Fibroblast of villous mesenchyme (primary cell): ENCODE data around the gene RICTOR. TPM values are rescaled to one million over a fixed set of nuclear protein-coding genes. Genes with fewer than 3 reads are reported as not detected.

ENCODE experiments used
- DNase-seq: peaks from one replicate; pipeline ENCODE4 v3.0.0-alpha.2; 2010; ENCODE audit warnings: low read depth
- H3K4me3 ChIP-seq: 2 replicates; pipeline ENCODE4 v1.5.1; 2011; ENCODE audit warnings: low read depth, mild to moderate bottlenecking, low read length
- total RNA-seq: library from RNA; depleted of rRNA; stranded (reverse); fragments of >200 nt; gene quantifications from 2 replicates; pipeline ENCODE4 v1.2.3, GENCODE V29; 2012
- TF ChIP-seq, protein P1 (sequence below): IDR thresholded peaks from 2 replicates; pipeline ENCODE4 v1.5.1; 2012; ENCODE audit warnings: low read depth, mild to moderate bottlenecking, low read length; ENCODE audit not compliant: insufficient read depth

Gene RICTOR
- total RNA-seq, 1 donor, result 50.1 TPM

DNA sequence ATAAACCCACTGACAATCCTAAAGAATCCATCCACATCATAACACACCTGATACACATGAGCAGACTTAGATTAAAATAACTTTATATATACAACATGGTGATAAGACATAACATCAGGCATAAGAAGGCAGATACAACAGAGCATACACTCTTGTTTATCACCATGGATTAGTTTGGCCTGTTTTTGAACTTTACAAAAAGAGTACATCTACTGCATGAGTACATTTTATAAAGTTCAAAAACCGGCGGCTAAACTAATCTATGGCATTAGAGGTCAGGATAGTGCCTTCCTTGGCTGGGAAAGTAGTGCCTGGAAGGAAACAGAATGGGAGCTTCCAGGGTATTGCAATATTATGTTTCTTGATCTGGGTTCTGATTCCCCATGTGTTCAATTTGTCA is 15.1 kb downstream of the RICTOR start:
- no peak for DNase-seq
- TF ChIP-seq, protein P1, sequence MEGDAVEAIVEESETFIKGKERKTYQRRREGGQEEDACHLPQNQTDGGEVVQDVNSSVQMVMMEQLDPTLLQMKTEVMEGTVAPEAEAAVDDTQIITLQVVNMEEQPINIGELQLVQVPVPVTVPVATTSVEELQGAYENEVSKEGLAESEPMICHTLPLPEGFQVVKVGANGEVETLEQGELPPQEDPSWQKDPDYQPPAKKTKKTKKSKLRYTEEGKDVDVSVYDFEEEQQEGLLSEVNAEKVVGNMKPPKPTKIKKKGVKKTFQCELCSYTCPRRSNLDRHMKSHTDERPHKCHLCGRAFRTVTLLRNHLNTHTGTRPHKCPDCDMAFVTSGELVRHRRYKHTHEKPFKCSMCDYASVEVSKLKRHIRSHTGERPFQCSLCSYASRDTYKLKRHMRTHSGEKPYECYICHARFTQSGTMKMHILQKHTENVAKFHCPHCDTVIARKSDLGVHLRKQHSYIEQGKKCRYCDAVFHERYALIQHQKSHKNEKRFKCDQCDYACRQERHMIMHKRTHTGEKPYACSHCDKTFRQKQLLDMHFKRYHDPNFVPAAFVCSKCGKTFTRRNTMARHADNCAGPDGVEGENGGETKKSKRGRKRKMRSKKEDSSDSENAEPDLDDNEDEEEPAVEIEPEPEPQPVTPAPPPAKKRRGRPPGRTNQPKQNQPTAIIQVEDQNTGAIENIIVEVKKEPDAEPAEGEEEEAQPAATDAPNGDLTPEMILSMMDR, result no peak
- H3K4me3 ChIP-seq, result no peak overlapping the region

DNA sequence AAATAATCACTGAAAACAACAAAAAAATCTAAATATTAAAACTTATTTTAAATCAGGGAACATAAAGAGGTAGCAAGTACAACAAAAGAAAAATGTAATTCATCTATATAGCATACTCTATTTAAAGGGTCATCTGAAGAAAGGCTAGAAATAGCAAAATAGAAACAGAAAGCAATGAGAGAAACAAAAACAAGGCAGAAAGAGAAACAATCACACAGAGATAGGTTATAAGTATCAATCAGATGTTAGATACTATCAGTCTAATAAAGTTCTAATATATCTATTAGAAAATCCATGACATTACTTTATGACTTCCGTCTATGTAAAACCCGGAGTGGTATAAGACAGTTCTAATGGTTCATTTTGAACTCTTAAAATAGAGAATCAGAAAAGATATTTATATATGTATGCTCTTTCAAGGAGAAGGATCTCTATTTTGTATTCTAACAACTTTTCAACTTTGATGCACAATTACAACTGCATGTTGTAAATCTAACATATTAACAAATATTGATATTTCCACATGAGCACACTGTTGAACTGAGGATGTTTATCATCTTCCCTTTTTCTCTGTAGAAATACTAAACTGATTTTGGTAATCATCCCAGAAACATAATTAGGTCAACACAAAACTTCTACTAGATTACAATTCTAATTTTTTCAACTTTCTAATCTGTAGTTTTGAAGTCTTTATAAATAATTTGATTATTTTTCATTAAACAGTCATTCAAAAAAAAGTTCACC is 15.8 kb downstream of the RICTOR start:
- no peak for DNase-seq
- H3K4me3 ChIP-seq, result peak overlapping the region; percentile 59
- TF ChIP-seq, protein P1, result no peak

DNA sequence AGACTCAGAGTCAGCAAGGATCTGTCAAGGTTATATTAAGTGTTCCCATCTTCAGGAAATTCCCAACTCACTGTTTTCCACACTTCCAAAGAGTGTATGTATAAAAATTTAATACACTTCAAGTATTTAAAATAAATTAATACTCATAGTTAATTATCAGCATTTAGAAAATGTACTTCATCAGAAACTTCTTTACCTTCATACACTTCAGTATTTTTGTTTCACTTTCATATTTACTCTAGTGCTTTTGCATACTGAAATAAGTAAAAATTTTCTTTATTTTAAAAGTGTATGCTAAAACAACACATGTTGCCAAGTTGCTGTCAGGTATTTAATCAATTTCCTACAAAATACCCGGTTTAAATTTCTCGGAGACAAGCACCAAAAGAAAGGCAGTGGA is 16.5 kb downstream of the RICTOR start:
- TF ChIP-seq, protein P1, result no peak
- DNase-seq, result peak; percentile 35
- peak overlapping the region; percentile 59 for H3K4me3 ChIP-seq

DNA sequence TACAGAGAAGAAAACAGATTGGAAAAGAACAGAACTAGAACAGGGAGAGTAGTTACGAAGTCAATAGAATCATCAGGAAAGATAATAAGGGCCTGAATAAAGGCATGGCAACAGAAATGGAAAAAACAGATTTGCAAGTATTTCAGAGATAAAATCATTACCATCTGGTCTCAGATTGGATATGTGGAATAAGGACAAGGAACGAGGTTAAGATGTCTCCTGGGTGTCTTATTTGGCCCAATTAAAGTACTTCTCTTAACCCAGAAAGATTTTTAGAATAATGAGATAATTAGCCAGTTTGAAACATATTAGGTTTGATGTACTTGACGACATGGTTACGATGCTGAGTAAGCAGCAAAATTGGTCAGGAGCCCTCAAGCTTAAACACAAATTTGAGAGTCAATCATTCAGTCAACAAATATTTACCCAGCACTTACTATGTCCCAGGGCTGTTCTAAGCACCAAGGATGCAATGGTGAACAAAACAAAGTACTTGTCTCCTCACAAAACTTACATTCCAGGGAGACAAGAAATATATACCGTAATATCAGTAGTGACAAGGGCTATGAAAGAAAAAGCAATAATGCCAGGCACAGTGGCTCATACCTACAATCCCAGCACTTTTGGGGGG is 18.3 kb downstream of the RICTOR start:
- TF ChIP-seq, protein P1, result no peak
- no peak overlapping the region for H3K4me3 ChIP-seq
- no peak for DNase-seq

DNA sequence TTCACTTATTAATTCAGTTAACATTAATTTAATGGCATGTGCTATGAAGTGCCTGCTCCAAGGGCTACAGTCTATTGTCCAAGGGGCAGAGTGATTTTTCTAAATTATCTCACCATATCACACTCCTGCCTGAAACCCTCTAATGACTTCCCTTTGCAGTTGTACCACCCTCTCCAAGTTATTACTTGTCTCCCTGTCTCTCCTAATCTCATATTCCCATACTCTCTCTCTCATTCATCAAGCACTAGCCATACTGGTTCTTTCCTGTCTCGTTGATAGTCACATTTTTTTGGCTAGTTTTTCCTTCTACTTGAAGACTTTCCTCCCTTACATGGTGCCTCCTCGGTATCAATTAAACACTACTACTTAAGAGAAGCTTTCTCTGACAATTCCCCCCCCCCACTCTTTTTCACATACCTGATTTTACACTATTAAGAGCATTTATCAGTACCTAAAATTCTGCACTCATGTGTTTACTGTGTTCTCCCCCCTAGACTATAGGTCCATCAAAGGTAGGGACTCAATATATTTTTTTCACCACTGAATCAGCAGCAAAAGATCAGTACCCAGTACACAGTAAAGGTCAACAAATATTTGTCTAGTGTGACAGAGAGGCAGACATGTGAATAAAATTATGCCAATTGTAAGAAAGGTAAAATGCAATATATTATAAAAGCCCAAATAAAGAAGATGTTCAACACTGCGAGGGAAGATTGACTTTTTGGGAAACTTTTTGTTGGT is 19.0 kb downstream of the RICTOR start:
- no peak for DNase-seq
- no peak overlapping the region for H3K4me3 ChIP-seq
- TF ChIP-seq, protein P1, result no peak

DNA sequence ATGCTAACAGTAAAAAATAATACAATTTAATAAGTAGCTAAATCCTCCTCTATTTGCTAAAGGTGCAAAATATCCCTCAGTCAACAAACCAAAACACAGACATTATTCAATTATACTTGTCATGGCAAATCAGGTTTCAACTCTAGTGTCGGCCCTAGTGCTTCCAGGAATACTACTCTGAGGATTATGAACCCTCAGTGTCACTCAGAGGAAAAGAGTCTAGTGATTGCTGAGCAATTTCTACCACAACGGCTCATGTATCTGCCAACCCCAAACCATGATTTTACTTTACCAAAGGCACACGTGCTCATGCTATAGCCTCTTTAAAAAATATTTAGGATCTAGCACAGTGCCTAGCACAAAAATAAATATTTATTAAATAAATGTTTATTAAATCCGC is 21.0 kb downstream of the RICTOR start:
- TF ChIP-seq, protein P1, result no peak
- DNase-seq, result no peak
- no peak overlapping the region for H3K4me3 ChIP-seq
